Peyer's patch (tissue), 4 donors: ENCODE data around the gene ATRN. TPM values are rescaled to one million over a fixed set of nuclear protein-coding genes. Genes with fewer than 3 reads are reported as not detected.

Source experiments
- DNase-seq, 3 donors: peaks; one replicate each; pipeline ENCODE4 v3.0.0-alpha.2; 2017 to 2019
- H3K27ac ChIP-seq, 4 donors: fragments of 200-600 bp; sonication (generic); one replicate each; pipeline ENCODE4 v1.5.1; 2016 to 2019
- H3K27me3 ChIP-seq, 2 donors: fragments of 200-600 bp; sonication (generic); one replicate each; pipeline ENCODE4 v1.5.1; 2019
- H3K36me3 ChIP-seq, 3 donors: fragments of 200-600 bp; sonication (generic); one replicate each; pipeline ENCODE4 v1.5.1; 2016 to 2019
- H3K4me1 ChIP-seq, 4 donors: fragments of 200-600 bp; sonication (generic); one replicate each; pipeline ENCODE4 v1.5.1; 2016 to 2019
- H3K4me3 ChIP-seq, 4 donors: fragments of 200-600 bp; sonication (generic); 1 replicate in 3 of 4; 2 replicates in 1 of 4; pipeline ENCODE4 v1.5.1; 2016 to 2019; ENCODE audit warnings: mild to moderate bottlenecking in 1 of 4
- H3K9me3 ChIP-seq, 4 donors: fragments of 200-600 bp; sonication (generic); one replicate each; pipeline ENCODE4 v1.5.1; 2016 to 2019; ENCODE audit warnings: mild to moderate bottlenecking in 1 of 4
- CTCF ChIP-seq, 6 experiments: fragments of 450-650 bp in 4 of 6; fragments of 200-600 bp in 2 of 6; sonication (generic) in 1 of 6; IDR thresholded peaks; one replicate each; pipeline ENCODE4 v1.5.1; 2017 to 2019; ENCODE audit warnings: antibody characterized with exemption in 6 of 6, mild to moderate bottlenecking in 3 of 6, moderate library complexity in 1 of 6
- POLR2A ChIP-seq, 2 donors: fragments of 450-650 bp; IDR thresholded peaks; one replicate each; pipeline ENCODE4 v1.5.1; 2017; ENCODE audit warnings: antibody characterized with exemption in 2 of 2, mild to moderate bottlenecking in 2 of 2, moderate library complexity in 2 of 2
- total RNA-seq, 4 donors: library from RNA; depleted of rRNA; stranded (reverse); fragments of >200 nt; gene quantifications; one replicate each; pipeline ENCODE4 v1.1.0, GENCODE V29; 2016

Gene ATRN
- total RNA-seq, 4 donors from 2014 or later: 14.9 to 99.5 (median 54.9) TPM

GRCh38 chr20:3689978-3690377 lies 219.2 kb downstream of the ATRN start:
- TF ChIP-seq CTCF (IDR thresholded peaks at IDR 0.05) (no peak), POLR2A (IDR thresholded peaks at IDR 0.05) (no peak)
- DNase-seq: no peak
- H3K27ac ChIP-seq: no peak overlapping the region
- H3K36me3 ChIP-seq: no peaks in the 10 kb centered on the region
- H3K4me3 ChIP-seq: no peak overlapping the region
- no peaks in the 10 kb centered on the region for H3K27me3 ChIP-seq
- H3K9me3 ChIP-seq: no peaks in the 10 kb centered on the region
- H3K4me1 ChIP-seq: peaks cover 0 to 4% (median 0%) of the 10 kb centered on the region in 4 donors

GRCh38 chr20:3690413-3690812 lies 219.6 kb downstream of the ATRN start:
- no peak for DNase-seq
- no peaks in the 10 kb centered on the region for H3K27me3 ChIP-seq
- no peak overlapping the region for H3K27ac ChIP-seq
- H3K4me3 ChIP-seq: no peak overlapping the region
- H3K9me3 ChIP-seq: no peaks in the 10 kb centered on the region
- TF ChIP-seq CTCF (IDR thresholded peaks at IDR 0.05) (no peak), POLR2A (IDR thresholded peaks at IDR 0.05) (no peak)
- no peaks in the 10 kb centered on the region for H3K36me3 ChIP-seq
- peaks cover 0 to 4% (median 0%) of the 10 kb centered on the region in 4 donors for H3K4me1 ChIP-seq

GRCh38 chr20:3691306-3691705 lies 220.5 kb downstream of the ATRN start:
- no peak for DNase-seq
- Histone ChIP-seq H3K9me3 (peaks cover 0 to 2% (median 0%) of the 10 kb centered on the region in 4 donors), H3K27me3 (no peaks in the 10 kb centered on the region), H3K4me1 (peaks cover 0 to 4% (median 0%) of the 10 kb centered on the region in 4 donors), H3K27ac (no peak overlapping the region), H3K36me3 (no peaks in the 10 kb centered on the region), H3K4me3 (no peak overlapping the region)
- no peak for TF ChIP-seq CTCF (IDR thresholded peaks at IDR 0.05)

- TF ChIP-seq CTCF (IDR thresholded peaks at IDR 0.05) (no peak), POLR2A (IDR thresholded peaks at IDR 0.05) (no peak)
- H3K27ac ChIP-seq: no peak overlapping the region
- H3K27me3 ChIP-seq: no peaks in the 10 kb centered on the region
- H3K4me1 ChIP-seq: peaks cover 0 to 4% (median 0%) of the 10 kb centered on the region in 4 donors
- no peak overlapping the region for H3K4me3 ChIP-seq
- DNase-seq: no peak
- no peaks in the 10 kb centered on the region for H3K36me3 ChIP-seq
- H3K9me3 ChIP-seq: peaks cover 0 to 5% (median 0%) of the 10 kb centered on the region in 4 donors
Observed at GRCh38 chr20:3691897-3692296, 221.1 kb downstream of the ATRN start.

- DNase-seq: no peak
- peaks cover 0 to 5% (median 0%) of the 10 kb centered on the region in 4 donors for H3K9me3 ChIP-seq
- H3K27me3 ChIP-seq: no peaks in the 10 kb centered on the region
- H3K36me3 ChIP-seq: no peaks in the 10 kb centered on the region
- TF ChIP-seq POLR2A (IDR thresholded peaks at IDR 0.05): no peak
- TF ChIP-seq CTCF (IDR thresholded peaks at IDR 0.05): no peak
- no peak overlapping the region for H3K4me3 ChIP-seq
- no peaks in the 10 kb centered on the region for H3K4me1 ChIP-seq
- H3K27ac ChIP-seq: no peak overlapping the region
Observed at GRCh38 chr20:3692706-3693294, 222.0 kb downstream of the ATRN start.

- no peak for DNase-seq
- Histone ChIP-seq H3K4me3 (no peak overlapping the region), H3K27me3 (no peaks in the 10 kb centered on the region), H3K4me1 (no peaks in the 10 kb centered on the region), H3K9me3 (peaks cover 0 to 5% (median 0%) of the 10 kb centered on the region in 4 donors), H3K36me3 (no peaks in the 10 kb centered on the region), H3K27ac (no peak overlapping the region)
- TF ChIP-seq CTCF (IDR thresholded peaks at IDR 0.05) (no peak), POLR2A (IDR thresholded peaks at IDR 0.05) (no peak)
Observed at GRCh38 chr20:3693376-3693775, 222.6 kb downstream of the ATRN start.
